Measurements from ENCODE around the gene CASZ1.

The CASZ1 gene

DNA sequence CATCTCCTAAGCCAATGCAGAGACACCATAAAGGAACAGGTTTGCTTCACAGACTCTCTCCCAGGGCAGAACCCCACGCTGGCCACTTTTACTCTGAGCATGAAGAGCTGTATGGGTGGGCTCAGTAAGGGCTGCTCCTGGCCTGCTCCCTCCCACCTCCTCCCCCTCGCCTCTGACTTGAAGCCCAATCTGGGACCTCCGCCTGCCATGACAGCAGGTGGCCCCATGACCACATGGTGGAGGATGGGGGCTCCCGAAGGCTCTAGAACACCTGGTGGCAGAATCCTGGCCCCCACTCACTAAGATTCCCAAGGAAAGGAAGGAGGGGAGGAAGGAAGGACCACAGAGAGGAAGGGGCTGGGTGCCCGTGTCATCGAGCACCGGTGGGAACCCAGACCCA, 23.7 kb downstream of the CASZ1 start:
- no peak for DNase-seq

DNA sequence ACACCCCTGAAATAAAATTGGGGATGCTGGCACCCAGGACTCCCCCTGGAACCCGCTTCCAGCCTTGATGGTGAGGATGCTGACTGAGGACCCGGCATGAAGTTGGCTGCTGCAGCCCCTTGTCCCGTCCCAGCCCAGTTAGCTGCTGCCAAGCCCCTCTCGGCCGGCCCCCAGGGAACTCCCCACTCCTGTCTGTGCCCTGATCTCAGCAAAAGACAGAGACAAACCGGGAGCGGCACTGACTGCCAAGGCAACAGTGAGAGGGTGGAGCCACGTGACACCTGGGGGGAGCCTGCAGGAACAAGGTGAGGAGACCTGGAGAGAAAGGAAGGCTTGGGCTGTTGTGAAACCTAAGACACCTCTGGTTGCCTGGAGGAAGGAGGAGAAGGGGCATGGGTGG, 24.7 kb downstream of the CASZ1 start:
- no peak for DNase-seq

DNA sequence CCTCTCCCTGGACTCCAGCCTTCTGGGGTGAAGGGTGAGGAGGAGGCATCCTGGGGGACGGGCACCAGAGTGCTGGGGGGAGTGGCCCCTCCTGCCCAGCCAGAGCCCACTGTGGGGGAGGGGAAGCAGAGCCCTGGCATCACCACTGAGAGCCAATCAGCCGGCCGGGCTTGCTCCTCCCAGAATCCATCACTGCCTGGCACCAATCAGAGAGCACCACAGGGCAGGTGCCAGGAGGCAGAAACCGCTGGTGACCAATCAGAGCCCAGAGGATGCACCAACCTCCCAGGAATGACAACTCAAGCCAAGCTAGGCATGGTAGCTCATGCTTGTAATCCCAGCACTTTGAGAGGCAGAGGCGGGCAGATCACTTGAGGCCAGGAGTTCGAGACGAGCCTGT, 27.9 kb downstream of the CASZ1 start:
- DNase-seq: no peak

DNA sequence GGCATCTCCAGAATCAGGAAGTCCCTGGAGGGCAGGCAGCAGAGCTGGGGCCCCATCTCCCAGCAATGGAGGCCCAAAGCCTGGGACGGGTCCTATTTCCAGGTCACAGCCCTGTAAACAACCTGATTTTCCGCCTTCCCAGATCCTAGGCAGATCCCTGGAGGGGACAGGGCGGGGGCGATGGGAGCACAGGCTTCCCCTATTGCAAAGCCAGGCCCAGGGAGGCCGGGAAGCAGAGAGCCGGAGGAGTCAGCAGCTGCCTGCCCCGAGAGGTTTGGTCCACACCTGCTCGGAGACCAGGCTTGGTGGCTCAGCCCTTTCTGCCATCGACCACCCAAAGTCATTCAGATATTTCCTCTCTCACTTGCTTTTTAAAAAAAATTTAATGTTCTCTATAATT, 29.2 kb downstream of the CASZ1 start:
- no peak for DNase-seq

DNA sequence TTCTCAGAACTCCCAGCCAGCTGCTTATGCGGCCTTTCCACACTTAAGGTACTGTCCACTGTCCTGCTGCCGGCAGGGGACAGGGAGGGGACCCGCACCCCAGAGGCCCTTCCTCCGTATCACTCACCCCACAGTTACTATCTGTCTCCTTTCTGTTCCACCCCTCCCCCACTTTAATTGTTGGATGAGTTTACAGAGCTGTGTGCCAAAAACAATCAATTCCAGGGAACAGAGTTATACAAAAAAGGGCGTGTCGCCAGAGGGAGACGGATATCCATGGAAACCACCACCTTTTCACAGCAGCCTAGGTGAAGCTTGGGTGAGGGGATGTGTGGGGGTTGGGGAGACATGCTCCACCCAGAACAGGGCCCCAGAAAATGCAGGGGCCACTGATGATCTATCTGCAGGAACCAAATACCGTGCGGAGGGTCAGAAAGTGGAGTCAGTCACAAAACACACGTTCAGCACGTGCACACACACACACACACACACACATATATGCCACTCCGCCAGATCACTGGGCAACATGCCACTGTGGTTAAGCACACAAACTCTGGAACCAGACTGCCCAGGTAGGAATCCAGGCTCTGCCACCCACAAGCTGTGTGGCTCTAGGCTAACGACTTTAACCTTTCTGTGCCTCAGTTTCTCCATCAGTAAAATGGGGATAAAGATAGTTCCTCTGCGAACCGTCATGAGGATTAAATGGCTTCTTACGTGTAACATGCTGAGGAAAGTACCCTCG, 30.5 kb downstream of the CASZ1 start:
- DNase-seq: no peak

DNA sequence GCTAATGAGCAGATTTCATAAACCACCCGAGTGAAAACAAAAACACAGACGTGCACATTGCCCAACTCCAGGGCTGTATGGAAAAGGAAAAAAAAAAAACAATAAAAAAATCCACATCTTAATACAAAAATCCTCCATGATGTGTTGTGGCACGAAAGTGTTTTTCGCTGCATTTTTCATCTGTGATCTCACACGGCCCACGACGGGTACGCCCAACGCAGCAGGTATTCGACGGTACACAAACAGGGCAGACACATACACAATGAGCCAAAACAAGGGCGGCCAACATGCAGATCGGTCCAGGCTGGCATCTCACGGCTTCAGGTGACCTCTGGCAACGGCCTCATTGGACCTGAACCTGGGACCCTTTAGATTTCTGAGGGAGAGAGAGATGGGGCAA, 31.1 kb downstream of the CASZ1 start:
- no peak for DNase-seq

DNA sequence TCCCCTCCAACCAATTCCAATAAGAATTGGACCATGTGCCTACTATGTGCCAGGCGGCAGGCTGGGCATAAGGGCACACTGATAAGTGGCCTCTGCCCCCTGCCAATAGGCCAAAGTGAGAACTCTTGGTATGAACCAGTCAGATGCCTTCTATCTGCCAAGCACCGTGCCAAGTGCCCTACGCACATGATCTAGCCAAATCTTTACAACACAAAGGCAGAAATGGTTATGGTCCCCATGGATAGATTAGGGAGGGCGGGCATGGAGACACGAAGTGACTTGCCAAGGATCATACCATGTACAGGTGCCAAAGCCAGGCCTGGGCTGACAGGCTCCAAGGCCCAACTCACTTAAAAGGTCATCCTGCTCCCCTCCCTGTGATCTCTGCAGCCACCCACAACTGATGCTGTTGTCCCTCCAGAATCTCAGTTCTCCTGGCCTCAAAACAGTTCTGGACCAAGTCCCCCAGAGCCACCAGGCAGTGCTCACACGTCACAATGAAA, 32.1 kb downstream of the CASZ1 start:
- DNase-seq: no peak

DNA sequence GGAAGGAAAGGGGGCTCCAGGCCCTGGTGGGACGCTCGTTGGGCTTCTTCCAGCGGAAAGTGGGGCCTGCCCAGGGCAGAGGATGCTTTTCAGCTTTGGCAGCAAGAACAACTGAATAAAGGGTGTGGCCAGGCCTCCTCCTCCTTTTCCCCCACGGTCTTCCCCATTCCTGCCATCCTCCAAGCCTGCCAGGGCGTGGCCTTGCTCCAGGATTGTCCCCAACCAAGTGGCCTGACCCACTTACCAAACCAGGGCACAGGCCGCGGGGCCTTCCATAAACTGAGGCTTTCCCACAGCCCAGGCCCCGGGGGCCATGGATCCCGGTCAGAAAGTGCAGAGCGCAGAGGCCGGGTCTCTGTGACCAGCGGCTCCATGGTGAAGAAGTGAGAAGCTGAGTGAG, 33.6 kb downstream of the CASZ1 start:
- DNase-seq: no peak

DNA sequence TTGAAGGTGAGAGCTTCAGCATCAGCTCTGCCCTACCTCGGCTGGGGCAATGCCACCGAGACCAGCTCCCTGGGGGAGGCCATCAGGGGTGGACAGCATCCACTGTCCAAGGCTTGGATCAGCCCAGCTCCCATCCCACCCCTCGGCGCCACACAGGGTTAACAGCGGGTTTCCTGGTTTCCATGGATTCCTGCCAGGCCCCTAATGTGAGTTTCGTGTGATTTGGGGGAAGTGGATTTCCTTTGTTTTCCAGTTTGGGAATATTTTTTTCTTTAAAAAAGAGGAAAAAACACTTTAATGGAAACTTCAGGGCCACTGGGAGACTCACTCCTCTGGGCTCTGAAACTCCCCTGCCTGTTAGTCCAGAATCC, 34.3 kb downstream of the CASZ1 start:
- DNase-seq: no peak

DNA sequence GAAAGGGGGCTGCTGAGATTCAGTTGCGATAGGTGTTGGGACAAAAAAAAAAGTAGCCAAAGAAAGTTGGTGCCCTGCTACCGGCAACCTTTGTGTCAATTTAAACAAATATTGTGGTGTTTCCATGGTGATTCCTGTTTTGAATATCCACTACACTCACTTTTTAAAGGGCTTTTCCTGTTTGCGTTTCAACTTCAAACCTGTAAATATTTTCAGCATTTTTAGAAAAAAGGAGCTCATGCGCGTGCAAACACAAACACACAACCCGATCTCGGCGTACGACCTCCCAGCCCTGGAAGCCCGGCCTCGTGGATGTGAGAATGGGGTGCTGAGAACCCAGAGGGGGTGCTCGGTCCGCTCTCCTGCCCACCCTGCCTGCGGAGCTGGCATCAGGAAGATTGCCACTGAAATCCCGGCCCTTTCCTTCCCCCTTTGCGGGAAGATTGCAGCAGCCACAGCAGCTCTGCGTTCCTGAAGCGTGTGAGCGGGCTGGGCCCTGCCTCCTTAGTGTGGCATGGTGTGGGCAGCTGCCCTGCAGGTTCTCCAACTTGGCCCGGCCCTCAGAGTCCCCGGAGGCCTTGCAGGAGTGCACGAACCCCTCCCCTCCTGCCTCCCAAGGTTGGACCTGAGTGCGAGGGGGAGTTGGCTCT, 34.8 kb downstream of the CASZ1 start:
- no peak for DNase-seq

DNA sequence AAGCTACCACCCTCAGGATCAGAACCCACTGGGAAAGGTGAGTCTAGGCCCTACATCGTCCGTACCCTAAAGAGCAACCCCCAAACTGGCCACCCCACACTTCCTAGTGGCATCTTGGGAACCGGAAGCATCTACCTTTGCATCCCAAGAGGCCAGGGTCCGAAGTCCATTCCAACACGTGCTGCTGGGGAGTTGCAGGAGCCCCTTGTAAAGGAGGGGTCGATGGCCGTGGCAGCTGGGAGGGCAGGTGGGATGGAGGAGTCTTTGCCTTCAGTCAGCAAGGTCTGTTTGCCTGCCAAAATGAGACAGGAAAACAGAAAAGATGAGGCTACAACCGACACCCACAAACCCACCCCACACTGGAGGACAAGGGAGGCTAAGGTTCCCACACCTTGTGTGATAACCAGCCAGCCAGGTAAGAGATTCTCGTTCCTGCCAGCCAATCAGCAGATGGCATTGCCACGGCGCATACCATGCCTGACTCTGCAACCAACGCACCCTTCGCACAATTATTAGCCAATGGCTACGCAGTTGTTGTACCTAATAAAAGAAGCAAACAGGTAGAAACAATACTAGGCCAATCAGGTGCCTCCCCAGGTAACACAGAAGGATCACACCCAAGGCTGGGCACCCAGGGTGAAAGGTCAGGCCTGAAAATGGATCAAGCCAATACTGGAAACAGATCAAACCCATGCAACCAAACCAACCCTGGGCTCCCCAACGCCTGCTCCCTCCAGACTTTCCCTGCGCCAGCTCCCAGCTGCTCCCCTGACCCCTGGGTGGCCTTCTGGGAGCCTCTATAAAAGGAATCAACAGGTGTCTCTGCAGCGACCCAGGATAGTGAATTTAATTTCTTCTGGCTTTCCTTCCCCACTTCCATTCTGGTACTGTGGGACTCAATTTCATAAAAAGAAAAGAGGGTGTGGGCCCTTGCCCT, 35.6 kb downstream of the CASZ1 start:
- no peak for DNase-seq

DNA sequence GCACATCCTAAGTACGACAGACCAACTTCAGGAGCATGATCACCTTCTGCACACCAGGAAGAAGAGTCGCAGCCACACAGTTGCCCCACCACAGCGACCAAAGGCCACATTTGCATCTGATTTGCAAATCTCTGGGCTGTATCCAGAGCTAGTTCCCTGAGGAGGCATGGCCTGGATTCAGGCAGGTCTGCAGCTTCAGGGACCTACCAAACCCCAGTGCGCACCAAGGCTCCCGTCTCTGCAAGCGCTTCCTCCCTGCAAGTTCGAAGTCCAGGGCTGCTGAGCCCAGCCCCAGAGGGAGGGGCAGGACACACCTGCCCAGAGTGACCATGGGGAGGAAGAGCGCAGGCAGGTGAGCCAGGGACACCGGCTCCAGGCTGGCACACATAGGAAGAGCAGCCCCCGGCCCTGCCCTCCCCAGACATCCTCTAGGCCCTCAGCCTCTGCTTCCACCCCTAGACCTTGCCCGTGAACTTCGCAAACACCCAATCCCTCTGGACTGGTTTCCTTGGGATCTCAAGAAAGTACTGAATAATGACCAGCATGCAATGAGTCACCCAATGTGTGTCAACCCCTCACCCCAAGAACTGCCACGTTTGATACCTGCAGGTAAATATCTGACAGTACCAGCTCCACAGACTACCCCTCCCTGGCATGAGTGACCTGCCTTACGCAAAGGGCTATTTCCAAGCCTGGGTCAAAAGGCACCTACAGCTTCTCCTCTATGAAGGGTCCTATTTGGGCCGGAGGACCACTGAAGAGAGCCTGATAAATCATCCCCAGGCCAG, 36.8 kb downstream of the CASZ1 start:
- DNase-seq: no peak

DNA sequence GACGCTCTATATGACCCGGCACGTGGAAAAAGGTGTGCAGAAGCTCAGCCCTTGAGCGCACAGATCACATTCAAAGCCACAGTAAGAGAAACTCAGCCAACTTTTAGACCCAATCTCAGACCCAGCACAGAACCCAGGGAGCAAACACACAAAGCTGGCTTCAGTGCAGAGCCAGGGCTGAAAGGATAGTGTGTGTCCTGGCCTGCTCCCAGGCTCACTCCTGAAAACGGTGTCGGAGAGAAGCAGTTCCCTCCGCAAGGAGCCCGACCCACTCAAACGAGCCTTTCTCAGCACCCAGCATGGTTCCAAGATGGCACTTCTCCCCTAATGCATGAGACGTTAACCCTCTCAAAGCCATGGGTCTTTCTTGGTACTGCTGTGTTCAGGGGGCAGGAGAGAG, 39.6 kb downstream of the CASZ1 start:
- no peak for DNase-seq

DNA sequence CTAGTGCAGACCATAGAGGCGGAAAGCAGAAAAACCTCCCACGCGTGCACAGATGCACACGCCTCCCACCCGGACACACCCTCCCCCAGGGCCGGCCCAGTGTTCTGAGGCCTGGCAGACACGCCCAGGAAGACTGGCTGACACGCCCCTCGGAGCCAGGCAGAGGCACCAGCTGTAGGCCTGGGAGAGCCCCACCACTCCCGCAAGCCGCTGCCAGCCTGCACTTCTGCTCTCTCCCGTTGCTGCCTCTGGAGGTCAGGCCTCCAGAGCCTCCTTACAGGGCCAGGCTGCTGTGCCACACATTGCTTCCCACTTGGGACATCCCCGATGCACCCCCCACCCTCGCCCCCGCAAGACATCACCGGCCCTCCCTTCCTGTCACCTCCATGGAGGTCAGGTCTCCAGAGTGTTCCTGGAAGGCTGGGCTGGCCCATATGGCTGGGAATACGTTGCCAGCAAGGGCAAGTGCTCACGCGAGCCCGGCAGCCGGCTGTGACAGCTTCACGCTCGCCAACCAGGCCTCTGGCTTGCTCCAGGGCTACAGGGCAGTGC, 40.4 kb downstream of the CASZ1 start:
- peak; percentile 66 for DNase-seq

DNA sequence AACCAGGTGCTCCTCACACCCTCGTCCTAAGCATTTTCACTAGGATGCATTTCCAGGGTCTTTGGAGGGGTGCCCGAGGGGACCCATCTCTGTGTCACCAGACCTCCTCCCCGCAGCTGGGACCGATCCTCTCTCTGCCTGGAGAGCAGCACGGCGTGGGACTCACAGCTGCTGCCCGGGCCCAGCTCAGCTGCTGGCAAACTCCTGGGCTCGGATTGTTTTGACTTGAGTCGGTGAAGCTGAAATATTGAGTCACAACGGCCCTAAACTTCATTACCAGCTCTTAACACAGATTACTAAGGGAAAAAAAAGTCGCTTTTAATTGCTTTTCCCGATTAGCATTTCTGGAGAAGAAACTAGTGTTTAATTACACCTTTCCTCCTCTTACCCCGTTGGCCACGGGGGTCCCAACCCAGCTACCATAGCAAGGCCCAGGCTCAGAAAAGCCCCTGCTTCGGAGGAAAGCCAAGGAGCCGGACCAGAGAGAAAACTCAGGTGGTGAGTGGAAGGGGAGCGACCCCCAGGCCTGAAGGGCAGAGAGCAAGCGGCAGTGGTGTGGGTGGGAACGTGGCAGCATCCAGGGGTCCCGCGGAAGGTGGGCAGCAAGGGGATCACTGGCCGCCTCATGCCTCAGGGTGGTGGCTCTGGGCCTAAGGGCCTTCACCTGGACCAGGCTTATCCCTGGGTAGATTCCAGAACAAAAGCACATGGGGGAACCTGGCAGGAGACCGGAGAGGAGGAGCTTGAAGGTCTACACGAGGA, 41.7 kb downstream of the CASZ1 start:
- DNase-seq: no peak

DNA sequence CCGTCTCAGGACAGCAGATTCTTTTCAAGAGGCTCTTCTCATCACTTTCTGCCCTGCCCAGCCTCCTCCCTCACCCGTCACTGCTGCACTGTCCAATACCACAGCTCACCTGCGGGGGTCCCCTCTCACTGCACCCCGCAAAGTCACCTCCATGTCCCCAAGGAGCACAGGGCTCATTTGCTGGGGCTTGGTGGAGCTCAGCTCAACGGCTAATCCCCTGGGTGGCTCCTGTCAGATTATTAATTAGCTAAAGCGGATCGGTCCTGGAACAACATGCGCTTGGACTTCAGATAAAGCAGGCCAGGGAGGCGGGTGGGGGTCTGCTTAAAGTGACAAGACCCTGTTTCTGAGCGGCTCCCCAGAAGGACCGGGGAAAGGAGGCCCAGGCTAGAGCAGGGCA, 43.1 kb downstream of the CASZ1 start:
- DNase-seq: no peak

DNA sequence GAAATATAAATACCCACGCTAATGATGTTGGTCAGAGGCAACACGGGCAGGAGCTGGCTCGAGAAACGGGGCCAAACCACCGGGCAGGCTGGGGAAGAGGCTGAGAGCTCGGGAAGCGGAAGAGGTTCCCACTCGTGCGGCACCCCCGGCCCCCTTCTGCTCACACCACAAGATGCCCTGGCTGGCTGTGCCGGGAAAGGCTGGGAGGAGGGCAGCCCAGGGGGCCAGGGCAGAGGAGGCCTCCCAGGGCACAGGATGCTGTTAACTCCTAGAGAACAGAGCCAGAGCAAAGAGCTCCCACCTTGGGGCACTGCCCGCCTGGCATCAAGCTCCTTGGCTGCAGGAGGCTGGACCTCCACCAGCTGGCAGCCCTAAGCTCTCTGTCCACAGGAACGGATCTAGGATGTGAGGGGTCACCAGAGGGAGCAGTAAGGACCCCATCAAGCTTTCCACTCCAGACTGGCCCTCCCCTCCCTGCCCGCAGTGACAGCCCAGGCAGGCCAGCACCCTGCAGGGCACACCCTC, 44.8 kb downstream of the CASZ1 start:
- no peak for DNase-seq

DNA sequence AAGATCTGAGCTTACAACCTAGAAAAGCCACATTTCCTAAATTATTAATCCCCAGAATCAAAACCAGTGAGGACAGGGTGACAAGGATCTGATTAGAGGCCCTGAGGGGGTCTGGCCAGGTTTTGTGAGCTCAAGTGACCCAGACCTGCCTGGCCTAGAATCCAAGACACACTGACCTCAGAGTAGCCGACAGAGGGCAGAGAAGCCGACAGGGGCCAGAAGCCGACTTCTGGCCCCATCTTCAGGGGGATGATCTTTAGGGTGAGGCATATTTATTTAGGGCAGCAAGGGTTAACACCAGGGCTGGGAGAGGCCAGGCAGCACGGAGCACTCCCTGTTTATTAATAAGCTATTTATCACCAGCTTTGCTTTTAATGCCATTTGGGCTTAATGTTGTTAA, 45.3 kb downstream of the CASZ1 start:
- DNase-seq: no peak

DNA sequence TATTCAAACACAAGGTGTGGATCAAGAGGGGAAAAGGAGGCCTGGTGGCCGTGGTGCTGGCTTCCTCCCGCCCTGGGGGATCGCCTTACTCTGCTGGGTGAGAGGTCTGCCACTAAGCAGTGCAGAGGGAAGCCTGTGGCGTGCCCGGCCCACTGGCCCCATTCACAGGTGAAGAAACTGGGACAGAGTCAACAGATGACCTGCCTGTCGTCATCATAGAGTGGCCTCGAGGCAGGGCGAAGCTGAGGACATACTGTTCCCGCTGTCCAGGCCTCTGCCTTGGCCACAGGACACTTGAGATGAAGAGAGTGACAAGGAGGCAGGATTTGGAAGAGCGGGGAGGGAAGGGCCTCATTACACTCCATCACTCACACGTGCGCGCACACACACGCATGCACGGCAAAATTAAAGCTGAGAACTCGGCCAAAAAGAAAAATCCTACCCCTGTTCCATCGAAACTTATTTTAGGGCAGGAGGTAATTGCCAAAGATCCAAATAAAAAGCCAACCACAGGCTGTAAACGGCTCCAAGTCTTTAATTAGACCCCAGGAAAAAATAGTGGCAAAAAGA, 50.5 kb downstream of the CASZ1 start:
- no peak for DNase-seq

DNA sequence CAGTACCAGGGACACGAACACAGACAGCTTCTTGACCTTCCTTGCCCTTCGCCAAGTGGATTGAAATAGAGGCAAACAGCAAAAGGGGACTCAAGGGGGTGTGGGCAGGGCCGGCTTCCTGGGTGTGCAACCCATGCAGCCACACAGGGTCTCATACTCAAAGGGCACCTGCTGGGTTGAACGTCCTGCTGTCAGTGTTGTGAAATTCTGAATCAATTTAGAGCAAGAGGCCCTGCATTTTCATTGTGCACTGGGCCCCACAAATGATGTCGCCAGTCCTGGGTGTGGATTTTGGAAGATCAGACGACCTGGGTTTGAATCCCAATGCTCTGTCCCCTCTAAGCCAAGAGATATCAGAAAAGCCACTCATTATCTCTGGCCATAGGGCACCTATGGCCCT, 51.1 kb downstream of the CASZ1 start:
- DNase-seq: no peak

DNA sequence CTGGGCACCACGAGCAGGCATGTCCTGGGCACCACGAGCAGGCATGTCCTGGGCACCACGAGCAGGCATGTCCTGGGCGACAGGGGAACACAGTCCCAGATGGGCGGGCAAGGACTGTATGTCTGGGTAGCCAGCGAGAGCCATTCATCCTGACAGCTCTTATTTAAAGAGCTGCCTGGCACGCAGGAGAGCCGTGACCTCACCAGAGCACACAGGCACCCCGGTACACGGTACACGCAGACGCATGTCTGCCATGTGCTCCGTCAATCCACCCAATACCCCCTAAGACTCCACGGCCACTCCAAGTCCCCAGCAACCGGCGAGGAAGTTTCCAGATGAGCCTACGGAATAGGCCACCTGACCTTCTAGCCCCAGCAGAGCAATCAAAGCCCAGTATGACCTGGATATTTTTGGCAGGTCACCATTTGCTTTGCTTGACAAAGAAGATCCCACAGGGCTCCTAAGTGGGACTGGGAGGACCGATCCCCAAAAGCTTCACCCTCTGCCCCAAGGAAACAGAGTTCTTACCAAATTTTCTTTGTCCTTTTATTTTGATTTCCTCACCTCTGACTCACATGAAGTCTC, 51.7 kb downstream of the CASZ1 start:
- DNase-seq: no peak

All from stimulated activated CD8-positive, alpha-beta memory T cell treated with anti-CD3 and anti-CD28 coated beads, Interleukin-4, amount 100 ng/mL, for 48 hours (primary cell).